SK-N-SH (cell line): ENCODE data around the gene CASKIN2.
"Not testable (repeated sequence)": the region's sequence is repeated elsewhere in the genome, so short reads cannot be mapped to it uniquely, and the experiment has no call there.

ENCODE experiments used
- CTCF ChIP-seq: fragments of 200-600 bp; sonication (generic); IDR thresholded peaks from 2 replicates; pipeline ENCODE4 v1.6.1; 2017; ENCODE audit warnings: antibody characterized with exemption, mild to moderate bottlenecking, moderate library complexity
- EP300 ChIP-seq, 2 experiments: IDR thresholded peaks; 2 replicates each; pipeline versions ENCODE4 v1.4.0 to v1.6.1; 2012; ENCODE audit warnings: borderline replicate concordance in 1 of 2, low read depth in 1 of 2, low read length in 1 of 2
- EZH2phosphoT487 ChIP-seq: fragments of 200-600 bp; sonication (generic); IDR thresholded peaks from 2 replicates; pipeline ENCODE4 v1.6.1; 2017; ENCODE audit warnings: low read depth, mixed run types, mild to moderate bottlenecking, antibody characterized with exemption, moderate library complexity, borderline replicate concordance
- FOSL2 ChIP-seq: IDR thresholded peaks from 2 replicates; pipeline ENCODE4 v1.4.0; 2012; ENCODE audit warnings: low read depth, mild to moderate bottlenecking, moderate library complexity, borderline replicate concordance
- FOXJ3 ChIP-seq: sonication (generic); formaldehyde crosslinking; IDR thresholded peaks from 2 replicates; pipeline ENCODE4 v1.5.1; 2020; ENCODE audit warnings: mild to moderate bottlenecking, missing genetic modification reagents
- GABPA ChIP-seq: IDR thresholded peaks from 2 replicates; pipeline ENCODE4 v1.4.0; 2012; ENCODE audit warnings: low read depth, mild to moderate bottlenecking
- GATA2 ChIP-seq: sonication (generic); formaldehyde crosslinking; IDR thresholded peaks from 2 replicates; pipeline ENCODE4 v1.5.0; 2020; ENCODE audit warnings: mild to moderate bottlenecking, missing genetic modification reagents
- JUND ChIP-seq: IDR thresholded peaks from 2 replicates; pipeline ENCODE4 v1.4.0; 2012
- TF ChIP-seq, protein P1 (sequence below): IDR thresholded peaks from 2 replicates; pipeline ENCODE4 v1.4.0; 2012; ENCODE audit warnings: low read depth
- TF ChIP-seq, protein P2 (sequence below): IDR thresholded peaks from 2 replicates; pipeline ENCODE4 v1.4.0; 2012; ENCODE audit warnings: low read depth, borderline replicate concordance

GRCh38 chr17:75477490-75477862 lies 37.9 kb downstream of the CASKIN2 start:
- not testable (repeated sequence) for TF ChIP-seq EZH2phosphoT487; EP300 (IDR thresholded peaks at IDR 0.05; ENCODE audit: borderline replicate concordance in 1 of 2, low read depth in 1 of 2, low read length in 1 of 2); GABPA; CTCF; FOSL2; FOXJ3; JUND; GATA2 (CRISPR knock-in tag)
- TF ChIP-seq, protein P1, sequence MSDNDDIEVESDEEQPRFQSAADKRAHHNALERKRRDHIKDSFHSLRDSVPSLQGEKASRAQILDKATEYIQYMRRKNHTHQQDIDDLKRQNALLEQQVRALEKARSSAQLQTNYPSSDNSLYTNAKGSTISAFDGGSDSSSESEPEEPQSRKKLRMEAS: not testable (repeated sequence)
- TF ChIP-seq, protein P2, sequence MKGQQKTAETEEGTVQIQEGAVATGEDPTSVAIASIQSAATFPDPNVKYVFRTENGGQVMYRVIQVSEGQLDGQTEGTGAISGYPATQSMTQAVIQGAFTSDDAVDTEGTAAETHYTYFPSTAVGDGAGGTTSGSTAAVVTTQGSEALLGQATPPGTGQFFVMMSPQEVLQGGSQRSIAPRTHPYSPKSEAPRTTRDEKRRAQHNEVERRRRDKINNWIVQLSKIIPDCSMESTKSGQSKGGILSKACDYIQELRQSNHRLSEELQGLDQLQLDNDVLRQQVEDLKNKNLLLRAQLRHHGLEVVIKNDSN: not testable (repeated sequence)
